NCI-H1105 (cell line): ENCODE data around the gene NKX6-2.

Experiments used
- DNase-seq: peaks from one replicate; lab custom pipeline; 2025; lab: John Stamatoyannopoulos, UW

Gene NKX6-2

DNA sequence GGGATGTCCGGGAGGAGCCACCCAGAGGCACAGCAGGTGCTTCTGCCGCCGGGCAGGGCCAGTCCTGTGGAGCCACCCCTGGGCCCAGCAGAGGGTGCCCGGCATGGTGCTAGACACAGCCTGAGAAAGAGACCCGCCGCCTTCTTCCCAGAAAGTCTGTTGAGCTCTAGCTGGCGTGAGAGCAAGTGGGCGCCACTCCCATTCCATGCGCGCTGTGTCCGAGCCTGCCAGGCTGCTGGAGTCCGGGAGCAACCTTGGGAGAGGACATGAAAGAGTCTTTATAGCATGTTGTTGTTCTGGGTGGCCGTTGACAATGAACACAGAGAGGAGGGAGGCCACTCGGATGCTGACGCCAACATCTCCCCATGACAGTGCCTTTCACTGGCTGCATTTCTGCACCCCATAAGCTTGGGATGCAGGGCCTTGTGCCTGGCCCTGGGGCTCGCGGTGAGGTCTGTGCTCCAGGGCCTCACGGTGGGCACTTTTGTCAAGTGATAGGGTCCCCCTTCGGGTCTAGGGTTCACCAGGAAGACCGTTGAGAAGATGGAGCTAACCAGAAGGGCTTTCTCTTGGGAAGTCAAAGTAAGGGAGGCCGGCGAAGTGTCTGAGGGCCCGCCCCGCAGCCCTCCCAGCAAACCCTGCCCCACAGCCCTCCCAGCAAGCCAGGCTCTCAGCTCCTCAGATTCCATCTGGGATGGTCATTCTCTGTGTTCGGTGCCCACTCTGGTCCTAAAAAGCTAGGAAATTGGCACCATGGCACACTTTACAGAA, 47.3 kb downstream of the NKX6-2 start:
- no peak for DNase-seq

DNA sequence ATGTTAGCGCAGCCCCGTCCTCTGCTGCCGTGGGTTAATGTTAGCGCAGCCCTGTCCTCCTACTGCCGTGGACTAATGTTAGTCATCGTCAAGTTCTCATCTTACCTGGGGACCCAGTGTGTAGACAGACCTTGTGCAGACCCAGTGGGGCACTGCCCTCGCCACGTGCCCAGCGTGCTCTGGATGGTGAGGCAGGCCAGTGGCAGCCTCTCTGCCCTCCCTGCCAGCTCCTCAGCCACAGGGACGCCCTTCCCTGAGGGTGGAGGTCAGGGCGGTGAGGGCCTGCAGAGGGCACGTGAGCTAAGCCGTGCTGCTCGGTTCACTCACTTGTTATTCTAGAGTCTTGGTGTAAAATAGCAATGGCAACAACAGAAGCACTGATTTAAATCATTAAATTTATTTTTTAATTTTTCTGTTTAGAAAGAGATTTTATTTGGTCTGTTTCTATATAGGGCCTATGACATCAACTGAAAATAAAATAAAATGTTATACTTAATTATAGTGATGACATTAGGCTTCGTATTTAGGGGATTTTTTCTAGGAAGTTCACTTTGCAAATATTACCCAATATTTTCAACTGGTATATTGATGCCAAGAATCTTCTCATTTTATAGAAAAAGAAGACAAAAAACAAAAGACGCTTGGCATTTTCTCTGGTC, 48.4 kb downstream of the NKX6-2 start:
- no peak for DNase-seq

DNA sequence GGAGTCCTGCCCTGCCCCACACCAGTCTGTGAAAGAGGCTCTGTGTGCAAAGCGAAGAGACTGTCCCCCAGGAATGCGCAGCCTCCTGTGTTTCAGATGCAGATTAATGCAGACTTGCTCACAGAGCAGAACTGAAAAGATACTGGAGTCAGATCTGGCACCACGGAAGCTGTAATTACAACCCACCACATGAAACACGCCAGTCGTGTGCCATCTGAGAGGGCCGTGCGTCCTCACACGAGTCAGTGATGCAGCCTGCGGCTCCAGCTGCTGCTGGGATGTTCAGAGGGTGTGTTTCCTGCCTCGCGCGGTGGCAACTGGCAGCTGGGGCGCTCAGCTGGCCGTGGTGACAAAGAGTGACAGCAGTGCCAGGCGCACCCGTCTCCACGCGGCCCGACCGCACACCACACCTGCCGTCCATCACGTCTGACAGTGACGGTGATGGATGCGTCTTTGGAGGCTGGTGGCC, 50.0 kb downstream of the NKX6-2 start:
- DNase-seq: no peak

DNA sequence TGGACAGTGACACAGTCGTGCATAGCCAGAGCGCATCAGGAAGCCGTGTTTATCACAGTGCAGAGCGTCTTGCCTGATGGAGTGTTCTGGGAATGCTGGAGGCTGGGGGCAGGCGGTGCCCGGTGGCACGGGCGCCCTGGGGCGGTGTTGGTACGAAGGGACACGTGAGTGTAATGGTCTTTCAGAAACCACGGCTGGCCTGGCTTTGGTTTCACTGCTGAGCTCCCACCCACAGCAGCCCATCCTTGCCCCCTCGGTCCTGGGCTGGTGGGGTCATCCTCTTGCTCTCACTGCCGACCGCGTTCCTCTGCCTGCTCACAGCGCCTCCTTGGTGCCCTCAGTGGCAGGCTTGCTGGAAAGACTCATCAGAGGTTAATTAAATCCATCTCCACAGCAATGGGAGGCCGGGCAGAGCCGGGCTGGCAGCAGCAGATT, 50.6 kb downstream of the NKX6-2 start:
- no peak for DNase-seq

DNA sequence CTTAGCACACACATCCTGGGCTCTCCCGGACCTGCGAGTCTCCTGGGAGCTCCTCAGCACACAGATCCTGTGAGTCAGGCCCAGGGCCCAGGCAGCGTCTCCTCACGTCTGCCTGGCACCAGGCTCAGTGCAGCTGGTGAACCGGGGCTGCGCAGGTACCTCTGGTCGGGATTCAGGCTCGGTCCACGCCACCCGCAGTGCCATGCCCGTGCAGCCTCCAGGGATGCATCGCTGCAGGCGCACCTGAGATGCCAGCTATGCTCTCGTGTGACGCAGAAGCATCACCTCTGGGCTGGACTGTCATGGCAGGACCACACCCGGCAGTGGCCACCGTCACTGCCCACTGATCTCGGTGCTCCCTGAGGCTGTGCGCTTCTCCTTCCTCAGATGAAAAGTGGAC, 52.0 kb downstream of the NKX6-2 start:
- no peak for DNase-seq
